Fibroblast of mammary gland (primary cell): ENCODE data around the gene RGPD3.
"Not testable (repeated sequence)": the region's sequence is repeated elsewhere in the genome, so short reads cannot be mapped to it uniquely, and the experiment has no call there.

Source experiments
- DNase-seq: peaks from one replicate; pipeline ENCODE4 v3.0.0-alpha.2; 2010; ENCODE audit warnings: low read depth
- H3K4me3 ChIP-seq: 2 replicates; pipeline ENCODE4 v1.5.1; 2011; ENCODE audit warnings: low read depth, mild to moderate bottlenecking, low read length, moderate library complexity; ENCODE audit not compliant: control insufficient read depth
- TF ChIP-seq, protein P1 (sequence below): conservative IDR thresholded peaks from 2 replicates; pipeline ENCODE4 v1.5.1; 2011; ENCODE audit warnings: low read depth, low read length, inconsistent platforms; ENCODE audit not compliant: control insufficient read depth, insufficient read depth

RGPD3 gene

DNA sequence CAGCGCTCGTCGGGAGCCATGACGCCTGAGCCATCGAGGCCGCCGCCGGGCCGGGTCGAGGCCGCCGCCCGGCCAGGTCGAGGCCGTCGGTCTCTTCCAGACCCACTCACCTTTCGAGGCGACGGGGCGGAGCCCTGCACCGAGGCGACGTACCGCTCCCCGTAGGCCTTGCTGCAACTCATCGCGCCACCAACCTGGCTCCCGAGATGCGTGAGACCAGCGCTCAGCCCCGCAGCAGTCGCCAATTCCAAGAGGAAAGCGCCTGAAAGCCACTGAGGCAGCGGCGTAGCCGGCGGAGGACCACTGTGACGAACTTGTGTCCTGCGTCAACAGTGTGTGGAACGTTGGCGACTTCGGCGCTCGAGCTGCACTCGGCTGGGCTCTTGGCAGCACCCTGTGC is at the start of gene RGPD3:
RGPD3 (minus strand) TSS at position 307 of the 400 bp plus-strand sequence; CDS start at position 182, 125 bp downstream.
- not testable (repeated sequence) for H3K4me3 ChIP-seq, DNase-seq

DNA sequence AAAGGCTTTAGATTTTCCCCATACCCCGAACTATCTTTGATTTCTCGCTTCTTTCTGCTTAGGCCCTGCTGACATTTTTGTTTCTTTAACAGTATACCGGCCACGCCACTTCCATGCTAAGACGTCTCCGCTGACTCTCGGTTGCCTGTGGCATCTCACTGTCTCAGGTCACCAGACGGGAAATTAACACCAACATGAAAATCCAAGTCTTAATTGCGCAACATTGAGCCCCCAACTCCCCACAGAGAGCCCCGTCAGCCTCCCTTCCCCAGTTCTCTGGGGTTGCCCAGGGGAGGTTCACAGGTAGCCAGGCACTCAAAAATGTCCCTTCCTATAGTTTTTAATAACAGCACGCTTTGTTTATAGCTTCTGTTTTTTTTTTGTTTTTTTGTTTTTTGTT is 49.1 kb upstream of the RGPD3 start:
- TF ChIP-seq, protein P1, sequence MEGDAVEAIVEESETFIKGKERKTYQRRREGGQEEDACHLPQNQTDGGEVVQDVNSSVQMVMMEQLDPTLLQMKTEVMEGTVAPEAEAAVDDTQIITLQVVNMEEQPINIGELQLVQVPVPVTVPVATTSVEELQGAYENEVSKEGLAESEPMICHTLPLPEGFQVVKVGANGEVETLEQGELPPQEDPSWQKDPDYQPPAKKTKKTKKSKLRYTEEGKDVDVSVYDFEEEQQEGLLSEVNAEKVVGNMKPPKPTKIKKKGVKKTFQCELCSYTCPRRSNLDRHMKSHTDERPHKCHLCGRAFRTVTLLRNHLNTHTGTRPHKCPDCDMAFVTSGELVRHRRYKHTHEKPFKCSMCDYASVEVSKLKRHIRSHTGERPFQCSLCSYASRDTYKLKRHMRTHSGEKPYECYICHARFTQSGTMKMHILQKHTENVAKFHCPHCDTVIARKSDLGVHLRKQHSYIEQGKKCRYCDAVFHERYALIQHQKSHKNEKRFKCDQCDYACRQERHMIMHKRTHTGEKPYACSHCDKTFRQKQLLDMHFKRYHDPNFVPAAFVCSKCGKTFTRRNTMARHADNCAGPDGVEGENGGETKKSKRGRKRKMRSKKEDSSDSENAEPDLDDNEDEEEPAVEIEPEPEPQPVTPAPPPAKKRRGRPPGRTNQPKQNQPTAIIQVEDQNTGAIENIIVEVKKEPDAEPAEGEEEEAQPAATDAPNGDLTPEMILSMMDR: no peak
- no peak overlapping the region for H3K4me3 ChIP-seq
- DNase-seq: no peak

GRCh38 chr2:106516864-106517263 is 48.7 kb upstream of the RGPD3 start:
- no peak for DNase-seq
- H3K4me3 ChIP-seq: no peak overlapping the region
- TF ChIP-seq, protein P1: no peak

DNA sequence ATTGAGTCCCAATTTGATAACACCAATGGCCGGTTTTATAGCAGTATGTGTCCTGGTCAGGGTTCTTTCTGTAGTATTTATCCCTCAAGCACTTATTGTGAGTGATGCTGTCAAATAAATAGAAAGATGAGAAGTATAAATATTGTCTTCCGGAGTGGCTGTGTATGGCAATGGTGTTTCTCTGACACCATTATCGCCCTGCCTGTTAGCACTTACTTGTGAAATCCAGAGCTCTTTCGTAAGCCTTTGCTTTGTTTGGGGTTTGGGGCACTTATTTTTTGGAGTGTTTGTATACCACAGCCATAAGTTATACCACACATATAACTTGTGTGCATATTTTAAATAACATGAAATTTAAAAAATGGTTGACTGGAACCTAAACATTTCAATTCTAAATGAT is 48.2 kb upstream of the RGPD3 start:
- no peak for DNase-seq
- H3K4me3 ChIP-seq: no peak overlapping the region
- TF ChIP-seq, protein P1: no peak

DNA sequence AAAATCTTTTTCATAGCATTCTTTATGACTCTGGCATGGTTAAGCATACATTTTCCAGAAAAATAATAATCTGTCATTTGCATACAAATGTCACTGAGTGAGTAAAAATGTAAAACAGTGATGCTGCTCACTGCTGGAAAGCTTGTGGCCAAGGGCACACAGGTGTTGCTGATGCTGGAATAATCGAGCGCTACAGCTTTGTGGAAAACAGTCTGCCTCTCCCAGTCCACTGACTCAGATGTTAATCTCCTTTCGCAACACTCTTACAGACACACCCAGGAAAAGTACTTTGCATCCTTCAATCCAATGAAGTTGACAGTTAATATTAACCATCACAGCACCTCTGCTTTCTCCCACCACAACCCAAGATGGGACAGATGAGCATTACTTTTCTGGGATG is 46.6 kb upstream of the RGPD3 start:
- H3K4me3 ChIP-seq: not testable (repeated sequence)
- DNase-seq: peak; percentile 61

DNA sequence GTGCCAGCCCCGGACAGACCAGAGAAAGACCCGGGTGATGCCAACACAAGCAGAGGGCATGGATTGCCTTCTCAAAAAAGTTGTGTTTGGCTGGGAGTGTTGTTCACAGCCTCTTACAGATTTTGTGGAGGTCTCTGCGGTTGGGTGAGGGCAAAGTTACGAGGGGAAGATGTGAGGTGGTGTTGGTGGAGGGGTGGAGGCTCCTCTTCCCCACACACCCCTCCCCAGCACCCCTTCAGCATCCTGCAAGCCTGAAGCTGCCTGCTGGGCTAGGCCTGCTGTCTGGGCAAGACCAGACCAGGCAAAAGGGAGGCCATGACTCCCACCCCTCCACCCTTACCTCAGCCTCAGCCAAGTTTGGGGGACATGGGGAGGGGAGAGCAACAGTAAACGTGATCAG is 45.2 kb upstream of the RGPD3 start:
- DNase-seq, H3K4me3 ChIP-seq: not testable (repeated sequence)

GRCh38 chr2:106511934-106512333 is 43.7 kb upstream of the RGPD3 start:
- DNase-seq, H3K4me3 ChIP-seq: not testable (repeated sequence)

DNA sequence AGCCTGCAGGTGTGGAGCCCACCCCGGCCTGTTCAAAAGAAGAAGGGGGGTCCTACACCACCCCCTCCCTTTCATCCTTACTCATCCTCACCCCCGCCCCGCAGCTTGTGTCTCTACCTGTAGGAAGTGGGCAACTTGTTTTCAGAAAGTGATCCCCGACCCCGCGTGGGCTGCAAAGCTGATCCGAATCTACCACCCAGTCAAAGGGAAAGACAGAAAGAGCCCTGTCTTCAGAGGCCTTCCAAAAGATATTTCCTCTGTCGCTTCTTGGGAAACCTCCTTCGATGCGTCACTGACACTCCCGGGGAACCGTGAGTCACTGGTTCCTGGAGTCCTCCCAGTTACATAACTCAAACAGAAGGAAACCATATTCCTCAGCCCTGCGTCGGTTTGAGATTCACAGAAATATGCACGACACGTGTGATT is 43.3 kb upstream of the RGPD3 start:
- H3K4me3 ChIP-seq: not testable (repeated sequence)
- peak; percentile 88 for DNase-seq

- not testable (repeated sequence) for H3K4me3 ChIP-seq, DNase-seq
Observed at GRCh38 chr2:106510791-106511190, 42.6 kb upstream of the RGPD3 start.

DNA sequence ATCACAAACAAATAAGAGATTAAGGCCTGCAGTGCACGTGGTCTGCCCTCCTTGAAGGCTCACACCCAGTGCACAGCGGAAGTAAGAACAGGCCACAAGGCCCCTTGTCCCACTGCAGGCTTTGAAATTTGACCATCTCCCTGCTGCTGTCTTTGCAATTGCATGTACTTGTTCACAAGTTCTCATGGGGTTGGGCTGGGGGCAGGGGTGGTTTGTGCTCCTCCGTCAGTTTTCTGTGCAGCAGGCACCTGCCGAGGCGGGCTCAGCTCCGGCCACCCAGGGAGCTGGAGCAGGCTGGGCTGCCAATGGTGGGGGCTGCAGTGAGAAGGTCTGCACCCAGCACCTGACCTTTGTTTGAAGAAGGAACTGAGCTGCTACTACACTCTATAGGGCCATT is 41.2 kb upstream of the RGPD3 start:
- not testable (repeated sequence) for H3K4me3 ChIP-seq, DNase-seq

- not testable (repeated sequence) for H3K4me3 ChIP-seq, DNase-seq
Observed at GRCh38 chr2:106508660-106509373, 40.6 kb upstream of the RGPD3 start.

DNA sequence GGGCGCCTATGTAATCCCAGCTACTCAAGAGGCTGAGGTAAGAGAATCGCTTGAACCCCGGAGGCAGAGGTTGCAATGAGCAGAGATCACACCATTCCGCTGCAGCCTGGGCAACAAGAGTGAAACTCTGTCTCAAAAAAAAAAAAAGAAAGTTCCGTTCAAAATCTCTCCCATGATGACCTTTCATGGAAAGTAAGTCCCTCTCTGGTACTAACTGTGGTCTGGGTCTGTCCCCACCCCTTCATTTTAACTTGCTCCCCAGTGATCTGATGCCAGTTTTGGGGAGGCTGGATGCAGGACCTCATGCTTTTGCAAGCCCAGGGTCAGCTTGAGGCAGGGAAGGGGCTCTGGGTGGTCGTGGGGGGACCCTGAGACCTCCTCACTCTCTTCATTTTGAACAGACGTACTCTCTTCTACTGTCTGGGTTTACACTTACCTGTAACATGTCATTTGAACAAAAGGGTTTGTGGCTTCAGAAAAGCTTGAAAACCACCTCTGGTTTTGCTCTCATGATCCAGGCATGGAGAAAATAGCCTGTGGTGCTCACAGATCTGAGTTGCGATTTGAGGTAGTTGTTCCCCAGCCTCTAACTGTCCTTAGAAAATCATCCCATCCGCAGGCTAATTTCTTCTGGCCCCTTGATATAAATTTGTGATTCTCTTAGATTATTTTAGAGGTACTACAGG is 37.9 kb upstream of the RGPD3 start:
- not testable (repeated sequence) for DNase-seq, H3K4me3 ChIP-seq

GRCh38 chr2:106504787-106505186 is 36.6 kb upstream of the RGPD3 start:
- H3K4me3 ChIP-seq, DNase-seq: not testable (repeated sequence)

DNA sequence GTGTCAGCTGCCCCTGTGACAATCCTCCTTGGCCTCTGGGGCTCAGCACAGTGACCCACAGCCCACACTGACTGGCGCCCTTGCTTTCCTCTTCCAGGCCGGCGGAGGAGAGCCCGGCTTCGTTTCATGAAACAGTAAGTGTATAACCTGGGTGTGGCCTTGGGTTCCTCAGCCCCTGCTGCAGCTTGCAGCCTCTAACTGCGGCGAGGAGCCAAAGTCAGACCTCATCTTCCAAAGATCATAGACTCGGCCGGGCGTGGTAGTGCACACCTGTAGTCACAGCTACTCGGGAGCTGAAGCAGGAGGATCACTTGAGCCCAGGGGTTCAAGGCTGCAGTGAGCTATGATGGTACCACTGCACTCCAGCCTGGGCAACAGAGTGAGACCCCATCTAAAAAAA is 36.0 kb upstream of the RGPD3 start:
- DNase-seq, H3K4me3 ChIP-seq: not testable (repeated sequence)

GRCh38 chr2:106502351-106502750 is 34.1 kb upstream of the RGPD3 start:
- H3K4me3 ChIP-seq, DNase-seq: not testable (repeated sequence)
